Adipose tissue (tissue), 3 donors: ENCODE data around the gene E2F1. TPM values are rescaled to one million over a fixed set of nuclear protein-coding genes. Genes with fewer than 3 reads are reported as not detected.
"Not testable (repeated sequence)": the region's sequence is repeated elsewhere in the genome, so short reads cannot be mapped to it uniquely, and the experiment has no call there.

ENCODE experiments used
- H3K27ac ChIP-seq: one replicate; pipeline ENCODE4 v1.5.1; 2013; ENCODE audit warnings: low read depth, low read length
- WGBS, 3 donors: extraction: QIAGEN DNeasy Blood & Tissue Kit; methylation state at CpG; one replicate each; pipeline ENCODE4 v1.1.7; 2013; 5-methylcytosine and 5-hydroxymethylcytosine counted together
- polyA plus RNA-seq, 3 donors: library from polyadenylated mRNA; stranded (reverse); fragments of 200-250 nt; gene quantifications; one replicate each; pipeline ENCODE4 v1.2.3, GENCODE V29; 2013
- donor health status: healthy with polysubstance abuse.
- donor health status: Bipolar disorder and iron deficiency.
- donor health status: healthy.

Gene E2F1
- polyA plus RNA-seq, 3 donors: 0.59 to 2.0 (median 1.3) TPM

- WGBS, 3 donors: 91 to 93% (median 92%) methylated on average over 9 to 10 of the region's 10 CpGs
- H3K27ac ChIP-seq: no peak overlapping the region
These were observed 27.7 kb upstream of the E2F1 start for GRCh38 chr20:33713865-33714367.

DNA sequence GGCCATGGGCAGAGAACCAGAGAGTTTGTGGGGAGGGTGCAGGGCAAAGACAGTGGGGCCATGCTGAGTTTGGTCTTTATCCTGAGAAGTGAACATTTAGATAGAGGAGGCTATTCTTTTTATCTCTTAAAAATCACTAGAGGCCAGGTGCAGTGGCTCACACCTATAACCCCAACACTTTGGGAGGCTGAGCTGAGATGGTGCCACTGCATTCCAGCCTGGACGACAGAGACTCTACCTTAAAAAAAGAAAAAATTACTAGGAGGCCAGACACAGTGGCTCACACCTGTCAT lies 25.2 kb upstream of the E2F1 start:
- no peak overlapping the region for H3K27ac ChIP-seq
- 70 to 84% (median 83%) methylated on average over 1 of the region's 1 CpG for WGBS, 3 donors

GRCh38 chr20:33710681-33711445 lies 24.7 kb upstream of the E2F1 start:
- H3K27ac ChIP-seq: no peak overlapping the region
- 71 to 81% (median 79%) methylated on average over 14 of the region's 14 CpGs for WGBS, 3 donors

DNA sequence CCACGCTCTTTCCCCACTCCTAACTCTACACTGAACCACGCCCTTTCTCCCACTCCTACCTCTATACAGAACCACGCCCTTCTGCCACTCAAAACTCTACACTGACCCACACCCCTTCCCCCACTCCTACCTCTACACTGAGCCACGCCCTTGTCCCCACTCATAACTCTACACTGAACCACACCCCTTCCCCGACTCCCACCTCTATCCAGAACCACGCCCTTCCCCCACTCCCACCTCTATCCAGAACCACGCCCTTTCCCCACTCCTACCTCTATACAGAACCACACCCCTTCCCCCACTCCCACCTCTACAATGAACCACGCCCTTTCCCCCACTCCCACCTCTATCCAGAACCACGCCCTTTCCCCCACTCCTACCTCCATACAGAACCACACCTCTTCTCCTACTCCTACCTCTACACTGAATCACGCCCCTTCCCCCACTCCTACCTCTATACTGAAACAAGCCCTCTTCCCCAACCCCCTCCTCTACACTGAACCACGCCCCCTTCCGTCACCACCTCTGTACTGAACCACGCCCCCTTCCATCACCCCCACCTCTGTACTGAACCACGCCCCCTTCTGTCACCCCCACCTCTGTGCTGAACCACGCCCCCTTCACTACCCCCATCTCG lies 23.8 kb upstream of the E2F1 start:
- H3K27ac ChIP-seq: no peak overlapping the region
- WGBS, 3 donors: 78 to 89% (median 88%) methylated on average over 16 of the region's 16 CpGs

DNA sequence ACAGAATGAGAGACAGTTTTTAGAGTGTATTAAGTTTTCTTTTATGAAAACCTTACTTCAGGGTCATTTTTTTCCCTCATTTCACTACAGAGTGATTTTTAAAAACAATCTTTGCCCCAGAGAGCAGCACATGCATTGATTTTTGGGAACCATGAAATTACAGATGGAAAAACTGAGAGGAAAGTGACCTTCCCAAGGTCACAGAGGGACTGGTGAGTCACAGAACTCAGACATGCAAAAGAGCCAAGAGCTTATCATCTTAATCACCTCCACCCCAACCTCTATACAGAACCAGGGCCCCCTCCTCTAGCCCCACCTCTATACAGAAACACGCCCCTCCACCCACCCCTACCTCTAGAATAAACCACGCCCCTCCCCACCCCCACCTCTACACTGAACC lies 23.2 kb upstream of the E2F1 start:
- WGBS, 3 donors: 73 to 95% (median 94%) methylated on average over 2 of the region's 2 CpGs

DNA sequence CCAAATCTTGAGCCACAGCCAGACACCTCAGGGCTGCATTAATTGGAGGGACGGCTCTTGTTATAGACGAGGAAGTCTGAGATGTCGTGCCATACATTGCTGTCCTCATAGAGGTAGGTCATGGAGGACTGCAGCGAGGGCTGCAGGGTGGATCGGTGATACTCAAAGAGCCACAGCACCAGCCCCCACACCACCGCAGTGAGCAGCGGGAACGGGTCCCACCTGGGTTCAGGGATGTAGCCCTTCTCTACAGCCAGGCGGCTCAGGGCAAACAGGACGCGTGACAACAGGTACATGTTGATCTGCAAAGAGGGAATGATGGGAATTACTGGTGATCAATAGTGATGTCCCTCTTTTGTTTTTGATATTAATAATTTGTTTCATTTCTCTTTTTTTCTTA lies 21.5 kb upstream of the E2F1 start:
- WGBS, 3 donors: 90 to 92% (median 90%) methylated on average over 11 of the region's 11 CpGs
- no peak overlapping the region for H3K27ac ChIP-seq

More for the DNA sequence above, 23.2 kb upstream of the E2F1 start:
- no peak overlapping the region for H3K27ac ChIP-seq

- no peak overlapping the region for H3K27ac ChIP-seq
- WGBS, 3 donors: 93 to 96% (median 95%) methylated on average over 11 of the region's 11 CpGs
These were observed 18.2 kb upstream of the E2F1 start for GRCh38 chr20:33704197-33704924.

GRCh38 chr20:33703498-33704137 lies 17.4 kb upstream of the E2F1 start:
- no peak overlapping the region for H3K27ac ChIP-seq
- WGBS, 3 donors: 91 to 93% (median 92%) methylated on average over 8 of the region's 8 CpGs

GRCh38 chr20:33702861-33703260 lies 16.7 kb upstream of the E2F1 start:
- no peak overlapping the region for H3K27ac ChIP-seq
- WGBS, 3 donors: 46 to 60% (median 54%) methylated on average over 5 of the region's 5 CpGs

- 90 to 94% (median 91%) methylated on average over 14 to 27 of the region's 27 CpGs for WGBS, 3 donors
- H3K27ac ChIP-seq: no peak overlapping the region
These were observed 15.7 kb upstream of the E2F1 start for GRCh38 chr20:33701629-33702450.

DNA sequence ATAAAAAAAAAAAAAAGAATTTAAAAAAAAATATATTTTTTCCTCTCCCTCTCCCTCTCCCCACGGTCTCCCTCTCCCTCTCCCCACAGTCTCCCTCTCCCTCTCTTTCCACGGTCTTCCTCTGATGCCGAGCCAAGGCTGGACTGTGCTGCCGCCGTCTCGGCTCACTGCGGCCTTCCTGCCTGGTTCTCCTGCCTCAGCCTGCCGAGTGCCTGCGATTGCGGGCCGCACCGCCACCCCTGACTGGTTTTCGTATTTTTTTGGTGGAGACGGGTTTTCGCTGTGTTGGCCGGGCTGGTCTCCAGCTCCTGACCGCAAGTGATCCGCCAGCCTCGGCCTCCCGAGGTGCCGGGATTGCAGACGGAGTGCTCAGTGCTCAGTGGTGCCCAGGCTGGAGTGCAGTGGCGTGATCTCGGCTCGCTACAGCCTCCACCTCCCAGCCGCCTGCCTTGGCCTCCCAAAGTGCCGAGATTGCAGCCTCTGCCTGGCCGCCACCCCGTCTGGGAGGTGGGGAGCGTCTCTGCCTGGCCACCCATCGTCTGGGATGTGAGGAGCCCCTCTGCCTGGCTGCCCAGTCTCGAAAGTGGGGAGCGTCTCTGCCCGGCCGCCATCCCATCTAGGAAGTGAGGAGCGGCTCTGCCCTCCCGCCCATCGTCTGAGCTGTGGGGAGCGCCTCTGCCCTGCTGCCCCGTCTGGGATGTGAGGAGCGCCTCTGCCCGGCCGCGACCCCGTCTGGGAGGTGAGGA lies 14.7 kb upstream of the E2F1 start:
- not testable (repeated sequence) for H3K27ac ChIP-seq
- WGBS, 3 donors: 92 to 96% (median 96%) methylated on average over 13 to 45 of the region's 45 CpGs

GRCh38 chr20:33698966-33699365 lies 12.8 kb upstream of the E2F1 start:
- WGBS, 3 donors: 93 to 100% (median 98%) methylated on average over 1 to 20 of the region's 27 CpGs

GRCh38 chr20:33697129-33697528 lies 10.9 kb upstream of the E2F1 start:
- no peak overlapping the region for H3K27ac ChIP-seq
- 61 to 80% (median 71%) methylated on average over 8 of the region's 8 CpGs for WGBS, 3 donors

More at GRCh38 chr20:33698966-33699365, 12.8 kb upstream of the E2F1 start:
- not testable (repeated sequence) for H3K27ac ChIP-seq

DNA sequence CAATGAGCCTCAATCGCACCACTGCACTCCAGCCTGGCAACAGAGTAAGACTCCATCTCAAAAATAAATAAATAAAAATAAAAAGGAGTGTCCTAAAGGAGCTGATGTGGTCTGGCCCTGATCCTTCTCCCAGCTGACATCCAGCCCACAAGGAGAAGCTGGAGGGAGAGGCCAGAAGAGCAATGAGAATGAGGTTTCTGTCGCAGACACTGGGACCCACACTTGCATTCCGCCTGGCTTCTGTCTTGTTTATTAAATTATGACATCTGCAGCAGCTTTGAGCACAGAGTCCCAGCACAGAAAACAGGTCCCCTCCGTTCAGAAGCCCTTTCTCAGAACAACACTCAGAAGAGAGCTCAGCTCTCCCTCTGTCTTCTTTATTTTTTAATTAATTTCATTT lies 10.3 kb upstream of the E2F1 start:
- WGBS, 3 donors: 64 to 88% (median 79%) methylated on average over 4 of the region's 4 CpGs
- no peak overlapping the region for H3K27ac ChIP-seq

- 75 to 82% (median 79%) methylated on average over 6 of the region's 6 CpGs for WGBS, 3 donors
- H3K27ac ChIP-seq: no peak overlapping the region
These were observed 8.4 kb upstream of the E2F1 start for GRCh38 chr20:33694639-33695012.

- H3K27ac ChIP-seq: no peak overlapping the region
- WGBS, 3 donors: 74 to 76% (median 74%) methylated on average over 15 to 17 of the region's 17 CpGs
These were observed 7.8 kb upstream of the E2F1 start for GRCh38 chr20:33693741-33694638.
